ENCODE results near the gene ANTXR2.

The ANTXR2 gene

GRCh38 chr4:79964400-79965211 lies 108.4 kb downstream of the ANTXR2 start:
- no peak for DNase-seq (ENCODE audit: low read depth)
- no peak overlapping the region for H3K4me3 ChIP-seq (ENCODE audit: control insufficient read depth, low read depth, low read length)
- TF ChIP-seq, protein P1, sequence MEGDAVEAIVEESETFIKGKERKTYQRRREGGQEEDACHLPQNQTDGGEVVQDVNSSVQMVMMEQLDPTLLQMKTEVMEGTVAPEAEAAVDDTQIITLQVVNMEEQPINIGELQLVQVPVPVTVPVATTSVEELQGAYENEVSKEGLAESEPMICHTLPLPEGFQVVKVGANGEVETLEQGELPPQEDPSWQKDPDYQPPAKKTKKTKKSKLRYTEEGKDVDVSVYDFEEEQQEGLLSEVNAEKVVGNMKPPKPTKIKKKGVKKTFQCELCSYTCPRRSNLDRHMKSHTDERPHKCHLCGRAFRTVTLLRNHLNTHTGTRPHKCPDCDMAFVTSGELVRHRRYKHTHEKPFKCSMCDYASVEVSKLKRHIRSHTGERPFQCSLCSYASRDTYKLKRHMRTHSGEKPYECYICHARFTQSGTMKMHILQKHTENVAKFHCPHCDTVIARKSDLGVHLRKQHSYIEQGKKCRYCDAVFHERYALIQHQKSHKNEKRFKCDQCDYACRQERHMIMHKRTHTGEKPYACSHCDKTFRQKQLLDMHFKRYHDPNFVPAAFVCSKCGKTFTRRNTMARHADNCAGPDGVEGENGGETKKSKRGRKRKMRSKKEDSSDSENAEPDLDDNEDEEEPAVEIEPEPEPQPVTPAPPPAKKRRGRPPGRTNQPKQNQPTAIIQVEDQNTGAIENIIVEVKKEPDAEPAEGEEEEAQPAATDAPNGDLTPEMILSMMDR (conservative IDR thresholded peaks at IDR 0.05; ENCODE audit: control insufficient read depth, insufficient read depth, low read depth, low read length), result no peak

DNA sequence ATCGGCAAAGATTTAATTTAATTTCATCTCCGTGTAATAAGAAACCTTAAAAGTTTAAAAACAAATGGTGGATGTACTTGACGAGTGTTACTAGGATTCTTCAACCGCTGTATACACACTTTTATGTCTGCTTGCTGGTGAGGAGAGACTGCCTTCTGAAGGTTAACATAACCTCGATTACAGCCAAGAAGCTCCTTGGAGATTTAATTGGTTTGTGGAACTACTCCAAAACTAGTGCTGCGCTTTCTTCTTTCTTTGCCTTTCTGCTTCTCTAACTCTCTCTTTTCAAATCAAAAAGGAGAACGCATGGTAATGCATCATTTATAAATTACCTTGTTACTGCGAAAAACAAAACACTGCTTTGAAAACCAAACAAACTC lies 109.0 kb downstream of the ANTXR2 start:
- DNase-seq (ENCODE audit: low read depth), result no peak
- no peak overlapping the region for H3K4me3 ChIP-seq (ENCODE audit: control insufficient read depth, low read depth, low read length)

GRCh38 chr4:79959652-79960051 lies 113.4 kb downstream of the ANTXR2 start:
- DNase-seq (ENCODE audit: low read depth), result no peak
- TF ChIP-seq, protein P1 (conservative IDR thresholded peaks at IDR 0.05; ENCODE audit: control insufficient read depth, insufficient read depth, low read depth, low read length), result no peak
- H3K4me3 ChIP-seq (ENCODE audit: control insufficient read depth, low read depth, low read length), result no peak overlapping the region

More for the DNA sequence above, 109.0 kb downstream of the ANTXR2 start:
- TF ChIP-seq, protein P1 (conservative IDR thresholded peaks at IDR 0.05; ENCODE audit: control insufficient read depth, insufficient read depth, low read depth, low read length), result no peak

DNA sequence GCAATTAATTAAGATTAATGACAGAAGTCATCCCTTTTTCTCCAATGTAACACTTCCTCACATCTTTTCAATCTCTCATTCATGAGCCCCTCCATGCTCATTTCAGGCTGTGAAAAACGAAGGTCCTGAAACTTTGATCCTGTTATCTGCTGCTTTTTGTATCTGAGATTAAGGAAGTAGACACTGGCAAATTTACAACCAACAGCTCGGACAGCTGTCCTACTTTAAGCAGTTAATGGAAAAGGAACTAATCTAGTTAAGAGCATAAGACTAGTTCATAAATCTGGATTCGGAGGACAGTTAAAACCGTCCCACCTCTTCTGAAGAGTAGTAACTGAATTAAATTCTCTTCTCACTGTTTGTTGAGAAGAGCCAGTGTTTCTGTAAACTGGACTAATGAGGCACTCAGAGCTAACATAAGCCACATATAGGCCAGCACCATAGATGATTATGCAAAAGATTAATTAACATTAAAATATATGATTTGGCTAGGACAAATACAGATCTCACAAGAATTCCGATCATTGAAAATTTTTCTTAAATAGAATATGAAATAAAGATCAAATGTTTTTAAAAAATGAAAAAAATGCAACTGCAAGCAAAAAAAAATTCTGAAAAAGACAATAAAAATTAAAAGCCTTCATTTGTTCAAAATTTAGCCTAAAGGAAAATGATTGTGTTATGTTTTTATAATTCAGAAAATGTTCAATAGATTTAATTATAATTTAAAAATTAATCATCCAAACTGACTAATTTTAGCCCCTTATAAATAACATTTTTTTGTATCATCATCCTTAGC lies 114.4 kb downstream of the ANTXR2 start:
- H3K4me3 ChIP-seq (ENCODE audit: control insufficient read depth, low read depth, low read length), result no peak overlapping the region
- no peak for DNase-seq (ENCODE audit: low read depth)
- TF ChIP-seq, protein P1 (conservative IDR thresholded peaks at IDR 0.05; ENCODE audit: control insufficient read depth, insufficient read depth, low read depth, low read length), result no peak

DNA sequence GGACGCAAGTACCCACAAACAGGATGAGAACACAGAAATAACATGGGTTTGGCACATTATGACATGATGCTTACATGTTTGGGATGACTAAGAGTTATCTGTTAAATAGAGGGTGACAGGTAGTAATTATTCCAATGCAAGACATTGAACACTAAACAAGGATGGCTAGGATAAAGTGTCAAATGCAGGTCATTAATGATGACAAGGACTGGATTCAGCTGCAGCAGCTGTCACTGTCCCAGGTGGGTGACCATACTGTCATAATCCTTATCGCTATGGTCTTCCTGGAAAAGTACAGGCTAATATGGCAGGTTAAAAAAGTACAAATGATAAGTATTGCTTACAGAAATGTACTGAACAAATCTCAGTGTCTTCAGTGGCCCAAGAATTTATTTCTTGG lies 123.9 kb downstream of the ANTXR2 start:
- TF ChIP-seq, protein P1 (conservative IDR thresholded peaks at IDR 0.05; ENCODE audit: control insufficient read depth, insufficient read depth, low read depth, low read length), result no peak
- DNase-seq (ENCODE audit: low read depth), result no peak

GRCh38 chr4:79948739-79949138 lies 124.3 kb downstream of the ANTXR2 start:
- H3K4me3 ChIP-seq (ENCODE audit: control insufficient read depth, low read depth, low read length), result no peak overlapping the region
- TF ChIP-seq, protein P1 (conservative IDR thresholded peaks at IDR 0.05; ENCODE audit: control insufficient read depth, insufficient read depth, low read depth, low read length), result no peak
- no peak for DNase-seq (ENCODE audit: low read depth)

More for the DNA sequence above, 123.9 kb downstream of the ANTXR2 start:
- H3K4me3 ChIP-seq (ENCODE audit: control insufficient read depth, low read depth, low read length), result no peak overlapping the region

Data from fibroblast of mammary gland (primary cell).